ENCODE measurements around the gene FBXO42.
"Not testable (repeated sequence)": the region's sequence is repeated elsewhere in the genome, so short reads cannot be mapped to it uniquely, and the experiment has no call there.

The FBXO42 gene

GRCh38 chr1:16266411-16267118 is 85.7 kb downstream of the FBXO42 start:
- DNase-seq (ENCODE audit: low read depth in 2 of 2), result no peak

- DNase-seq (ENCODE audit: low read depth in 2 of 2), result no peak
These were observed 90.2 kb downstream of the FBXO42 start for GRCh38 chr1:16262067-16262466.

GRCh38 chr1:16260814-16261213 is 91.5 kb downstream of the FBXO42 start:
- DNase-seq (ENCODE audit: low read depth in 2 of 2), result no peak

- DNase-seq (ENCODE audit: low read depth in 2 of 2), result no peak
These were observed 93.6 kb downstream of the FBXO42 start for GRCh38 chr1:16258591-16259135.

GRCh38 chr1:16257968-16258367 is 94.3 kb downstream of the FBXO42 start:
- DNase-seq (ENCODE audit: low read depth in 2 of 2), result no peak

GRCh38 chr1:16257556-16257955 is 94.7 kb downstream of the FBXO42 start:
- DNase-seq (ENCODE audit: low read depth in 2 of 2), result not testable (repeated sequence)

- no peak for DNase-seq (ENCODE audit: low read depth in 2 of 2)
These were observed 95.8 kb downstream of the FBXO42 start for GRCh38 chr1:16256478-16256877.

- no peak for DNase-seq (ENCODE audit: low read depth in 2 of 2)
These were observed 97.9 kb downstream of the FBXO42 start for GRCh38 chr1:16254263-16254928.

GRCh38 chr1:16253332-16253922 is 98.9 kb downstream of the FBXO42 start:
- DNase-seq (ENCODE audit: low read depth in 2 of 2), result no peak

GRCh38 chr1:16252912-16253311 is 99.4 kb downstream of the FBXO42 start:
- no peak for DNase-seq (ENCODE audit: low read depth in 2 of 2)

GRCh38 chr1:16251381-16251780 is 100.9 kb downstream of the FBXO42 start:
- DNase-seq (ENCODE audit: low read depth in 2 of 2), result no peak

- no peak for DNase-seq (ENCODE audit: low read depth in 2 of 2)
These were observed 101.6 kb downstream of the FBXO42 start for GRCh38 chr1:16250524-16251251.

- no peak for DNase-seq (ENCODE audit: low read depth in 2 of 2)
These were observed 102.6 kb downstream of the FBXO42 start for GRCh38 chr1:16249596-16250241.

- DNase-seq (ENCODE audit: low read depth in 2 of 2), result no peak
These were observed 103.4 kb downstream of the FBXO42 start for GRCh38 chr1:16248603-16249516.

- no peak for DNase-seq (ENCODE audit: low read depth in 2 of 2)
These were observed 104.3 kb downstream of the FBXO42 start for GRCh38 chr1:16248007-16248436.

GRCh38 chr1:16247441-16247840 is 104.8 kb downstream of the FBXO42 start:
- no peak for DNase-seq (ENCODE audit: low read depth in 2 of 2)

GRCh38 chr1:16246961-16247360 is 105.3 kb downstream of the FBXO42 start:
- no peak for DNase-seq (ENCODE audit: low read depth in 2 of 2)

GRCh38 chr1:16246239-16246638 is 106.0 kb downstream of the FBXO42 start:
- DNase-seq (ENCODE audit: low read depth in 2 of 2), result not testable (repeated sequence)

- no peak for DNase-seq (ENCODE audit: low read depth in 2 of 2)
These were observed 106.6 kb downstream of the FBXO42 start for GRCh38 chr1:16245476-16246196.
